Endothelial cell of umbilical vein (primary cell): ENCODE data around the gene XYLT1. TPM values are rescaled to one million over a fixed set of nuclear protein-coding genes. Genes with fewer than 3 reads are reported as not detected.

Experiments used
- BruUV-seq: library from RNA; stranded (reverse); fragments of 400-500 nt; replicated peaks from 2 replicates; lab custom pipeline; 2021; lab: Mats Ljungman, UMichigan
- CTCF ChIA-PET: fragments of 300-600, 350-600 bp; sonication (Branson Sonifier 250); formaldehyde crosslinking; loops from one replicate; lab custom pipeline; 2021; ENCODE audit warnings: antibody characterized with exemption, inconsistent platforms; lab: Charles Lee
- POLR2A ChIA-PET: fragments of 300-600, 350-600 bp; sonication (Branson Sonifier 250); formaldehyde crosslinking; loops from one replicate; lab custom pipeline; 2021; ENCODE audit warnings: antibody characterized with exemption, inconsistent platforms; lab: Charles Lee
- DNase-seq: peaks from one replicate; pipeline ENCODE4 v3.0.0-alpha.2; 2011; ENCODE audit warnings: low read depth, low spot score
- FAIRE-seq: peaks from 2 replicates; lab custom pipeline; 2011; peaks lifted over from hg19 to GRCh38; lab: Jason Lieb, UNC
- H2AFZ ChIP-seq: 2 replicates; pipeline ENCODE4 v1.6.0; 2012; ENCODE audit warnings: low read depth, low read length, control low read depth, inconsistent platforms
- H3K27ac ChIP-seq: 2 replicates; pipeline ENCODE4 v1.5.1; 2011; ENCODE audit warnings: low read depth, mild to moderate bottlenecking, control low read depth, low read length, moderate library complexity; ENCODE audit not compliant: insufficient read depth
- H3K27me3 ChIP-seq, 2 experiments: 2 replicates each; pipeline versions ENCODE4 v1.6.0 to v1.6.1; 2011; ENCODE audit warnings: low read length in 2 of 2, mixed read lengths in 1 of 2; ENCODE audit not compliant: control insufficient read depth in 2 of 2, insufficient read depth in 2 of 2
- H3K36me3 ChIP-seq, 2 experiments: 2 replicates in 1 of 2; 3 replicates in 1 of 2; pipeline ENCODE4 v1.5.1; 2011; ENCODE audit warnings: low read length in 2 of 2, mild to moderate bottlenecking in 1 of 2, moderate library complexity in 1 of 2; ENCODE audit not compliant: control insufficient read depth in 2 of 2, insufficient read depth in 2 of 2; ENCODE audit errors: extremely low read depth in 1 of 2
- H3K4me1 ChIP-seq: 3 replicates; pipeline ENCODE4 v1.5.1; 2011; ENCODE audit warnings: mild to moderate bottlenecking, low read length; ENCODE audit not compliant: control insufficient read depth, insufficient read depth; ENCODE audit errors: extremely low read depth
- H3K4me2 ChIP-seq: 2 replicates; pipeline ENCODE4 v1.6.1; 2011; ENCODE audit warnings: low read length, control low read depth, mixed read lengths; ENCODE audit not compliant: insufficient read depth
- H3K4me3 ChIP-seq, 3 experiments: fragments of 200-600 bp in 1 of 3; sonication (generic), shearing (Covaris generic) in 1 of 3; replicated peaks in 1 of 3; 2 replicates each; pipeline ENCODE4 v1.5.1; 2011 to 2016; ENCODE audit warnings: control low read depth in 3 of 3, low read length in 3 of 3, mild to moderate bottlenecking in 2 of 3, inconsistent platforms in 1 of 3, low read depth in 1 of 3, moderate library complexity in 1 of 3; ENCODE audit not compliant: insufficient read depth in 1 of 3
- H3K79me2 ChIP-seq: 2 replicates; pipeline ENCODE4 v1.6.0; 2012; ENCODE audit warnings: low read length, inconsistent platforms; ENCODE audit not compliant: control insufficient read depth, insufficient read depth
- H3K9ac ChIP-seq: replicated peaks from 2 replicates; pipeline ENCODE3; 2011; ENCODE audit warnings: low read length, control low read depth; ENCODE audit not compliant: insufficient read depth; ENCODE audit errors: extremely low read depth
- H3K9me1 ChIP-seq: replicated peaks from 3 replicates; pipeline ENCODE4 v1.6.0; 2011; ENCODE audit warnings: mild to moderate bottlenecking, low read length; ENCODE audit not compliant: control insufficient read depth, insufficient read depth; ENCODE audit errors: extremely low read depth
- H3K9me3 ChIP-seq: replicated peaks from 2 replicates; pipeline ENCODE4 v1.5.1; 2012; ENCODE audit warnings: low read length, inconsistent platforms; ENCODE audit not compliant: control insufficient read depth, insufficient read depth
- H4K20me1 ChIP-seq: replicated peaks from 2 replicates; pipeline ENCODE3; 2011; ENCODE audit warnings: mild to moderate bottlenecking, low read length; ENCODE audit not compliant: control insufficient read depth, insufficient read depth; ENCODE audit errors: extremely low read depth
- EZH2 ChIP-seq: IDR thresholded peaks from 2 replicates; pipeline ENCODE4 v1.6.1; 2012; ENCODE audit warnings: borderline replicate concordance, low read depth, mild to moderate bottlenecking, moderate library complexity, low read length, inconsistent platforms; ENCODE audit not compliant: severe bottlenecking
- FOS ChIP-seq: IDR thresholded peaks from 2 replicates; pipeline ENCODE4 v1.6.1; 2011; ENCODE audit warnings: mild to moderate bottlenecking, low read length, moderate library complexity, borderline replicate concordance; ENCODE audit not compliant: insufficient read depth
- GATA2 ChIP-seq: IDR thresholded peaks from 2 replicates; pipeline ENCODE4 v1.7.0; 2011; ENCODE audit warnings: low read depth, mild to moderate bottlenecking, moderate library complexity, mixed read lengths, low read length; ENCODE audit not compliant: insufficient read length, insufficient read depth
- JUN ChIP-seq: IDR thresholded peaks from 2 replicates; pipeline ENCODE4 v1.6.1; 2011; ENCODE audit warnings: borderline replicate concordance, low read depth; ENCODE audit not compliant: insufficient read length, insufficient read depth
- POLR2A ChIP-seq: IDR thresholded peaks from 2 replicates; pipeline ENCODE4 v1.6.1; 2012; ENCODE audit warnings: low read depth, mild to moderate bottlenecking, control low read depth, low read length
- POLR2AphosphoS5 ChIP-seq: IDR thresholded peaks from 2 replicates; pipeline ENCODE4 v1.6.1; 2012; ENCODE audit warnings: low read depth, mild to moderate bottlenecking, control low read depth, low read length, moderate library complexity; ENCODE audit not compliant: insufficient read depth
- dilution Hi-C: fragments of 300-500 bp; cut with MboI; formaldehyde crosslinking; loops from one replicate; pipeline ENCODE4 v1.15.0; 2019; ENCODE audit warnings: low sequenced_read_pairs; ENCODE audit not compliant: extremely low pct_ligation_motif_present
- intact Hi-C: fragments of 100-400 bp; cut with micrococcal nuclease; formaldehyde crosslinking; loops from one replicate; pipeline ENCODE4 v1.10.0; 2022
- polyA plus RNA-seq, 4 experiments: library from polyadenylated mRNA; depleted of rRNA in 3 of 4; stranded (reverse) in 3 of 4; unstranded in 1 of 4; fragments of >200 nt; gene quantifications; 2 replicates each; pipeline versions ENCODE4 v1.2.1 to v1.2.3, GENCODE V29; 2011 to 2012; ENCODE audit warnings: missing spikeins in 1 of 4
- total RNA-seq: library from RNA; stranded (reverse); gene quantifications from 2 replicates; pipeline ENCODE4 v1.2.3, GENCODE V29; 2021
- TF ChIP-seq, protein P1 (sequence below): IDR thresholded peaks from 2 replicates; pipeline ENCODE4 v1.6.1; 2011; ENCODE audit not compliant: insufficient read depth, insufficient read length
- TF ChIP-seq, protein P2 (sequence below), 2 donors: IDR thresholded peaks; 1 replicate in 1 of 2; 2 replicates in 1 of 2; pipeline ENCODE4 v1.5.1; 2011; ENCODE audit warnings: low read length in 2 of 2, mild to moderate bottlenecking in 2 of 2, moderate library complexity in 2 of 2, control low read depth in 1 of 2, inconsistent platforms in 1 of 2, low read depth in 1 of 2; ENCODE audit not compliant: insufficient read depth in 1 of 2; ENCODE audit errors: extremely low read depth in 1 of 2

Gene XYLT1
- total and polyA plus RNA-seq, 2 donors (not counting 3 experiments of a cell fraction or from before 2014, with no cell fraction given): 0.63 to 2.9 TPM

DNA sequence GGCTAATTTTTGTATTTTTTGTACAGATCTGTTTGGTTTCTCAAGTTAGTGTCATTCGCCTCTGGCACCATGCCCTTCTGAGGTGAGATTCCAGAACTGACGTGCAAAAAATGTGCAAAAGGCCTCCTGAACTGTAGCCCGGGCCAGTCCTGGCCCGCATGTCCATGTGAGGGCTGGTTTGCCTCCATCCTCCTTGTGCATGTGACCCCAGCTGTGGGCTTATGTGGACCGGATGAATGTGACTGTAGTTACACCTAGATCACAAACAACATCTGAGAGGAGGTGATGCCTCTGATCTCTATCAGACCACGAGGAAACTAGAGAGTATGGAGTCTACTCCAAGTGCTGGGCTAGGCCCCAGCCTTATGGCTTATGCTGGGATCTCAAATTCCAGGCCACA is 241.6 kb downstream of the XYLT1 start:
- Histone ChIP-seq H3K27me3 (no peaks in the 10 kb centered on the region), H4K20me1 (no peaks in the 10 kb centered on the region), H3K9me1 (no peaks in the 10 kb centered on the region), H3K4me2 (no peak overlapping the region), H3K36me3 (no peaks in the 10 kb centered on the region), H3K27ac (no peak overlapping the region), H2AFZ (no peak overlapping the region), H3K9ac (no peak overlapping the region), H3K4me1 (no peaks in the 10 kb centered on the region), H3K4me3 (no peak overlapping the region), H3K9me3 (no peaks in the 10 kb centered on the region), H3K79me2 (no peaks in the 10 kb centered on the region)
- DNase-seq: no peak
- BruUV-seq: no TSS peak
- no peak for FAIRE-seq
- intact Hi-C loops: no loop called here
- CTCF ChIA-PET: no interaction called here
- dilution Hi-C loops: no loop called here
- TF ChIP-seq JUN: no peak
- TF ChIP-seq, protein P1, sequence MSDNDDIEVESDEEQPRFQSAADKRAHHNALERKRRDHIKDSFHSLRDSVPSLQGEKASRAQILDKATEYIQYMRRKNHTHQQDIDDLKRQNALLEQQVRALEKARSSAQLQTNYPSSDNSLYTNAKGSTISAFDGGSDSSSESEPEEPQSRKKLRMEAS: no peak
- TF ChIP-seq GATA2: no peak
- no peak for TF ChIP-seq POLR2AphosphoS5
- TF ChIP-seq POLR2A: no peak
- no peak for TF ChIP-seq EZH2
- TF ChIP-seq, protein P2, sequence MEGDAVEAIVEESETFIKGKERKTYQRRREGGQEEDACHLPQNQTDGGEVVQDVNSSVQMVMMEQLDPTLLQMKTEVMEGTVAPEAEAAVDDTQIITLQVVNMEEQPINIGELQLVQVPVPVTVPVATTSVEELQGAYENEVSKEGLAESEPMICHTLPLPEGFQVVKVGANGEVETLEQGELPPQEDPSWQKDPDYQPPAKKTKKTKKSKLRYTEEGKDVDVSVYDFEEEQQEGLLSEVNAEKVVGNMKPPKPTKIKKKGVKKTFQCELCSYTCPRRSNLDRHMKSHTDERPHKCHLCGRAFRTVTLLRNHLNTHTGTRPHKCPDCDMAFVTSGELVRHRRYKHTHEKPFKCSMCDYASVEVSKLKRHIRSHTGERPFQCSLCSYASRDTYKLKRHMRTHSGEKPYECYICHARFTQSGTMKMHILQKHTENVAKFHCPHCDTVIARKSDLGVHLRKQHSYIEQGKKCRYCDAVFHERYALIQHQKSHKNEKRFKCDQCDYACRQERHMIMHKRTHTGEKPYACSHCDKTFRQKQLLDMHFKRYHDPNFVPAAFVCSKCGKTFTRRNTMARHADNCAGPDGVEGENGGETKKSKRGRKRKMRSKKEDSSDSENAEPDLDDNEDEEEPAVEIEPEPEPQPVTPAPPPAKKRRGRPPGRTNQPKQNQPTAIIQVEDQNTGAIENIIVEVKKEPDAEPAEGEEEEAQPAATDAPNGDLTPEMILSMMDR (IDR thresholded peaks at IDR 0.05; ENCODE audit: extremely low read depth in 1 of 2, insufficient read depth in 1 of 2, low read depth in 1 of 2, low read length in 2 of 2): no peak
- no peak for TF ChIP-seq FOS
- POLR2A ChIA-PET: no interaction called here
